ENCODE data around the gene SFXN3.

SFXN3 gene

GRCh38 chr10:101001659-101002035, 29.4 kb upstream of the SFXN3 start:
- FAIRE-seq = no peak
- no peak for DNase-seq (ENCODE audit: insufficient read length)
- no peak for TF ChIP-seq POLR2AphosphoS5 (IDR thresholded peaks at IDR 0.05; ENCODE audit: low read depth, low read length)
- no peak for TF ChIP-seq TAF1 (IDR thresholded peaks at IDR 0.05; ENCODE audit: borderline replicate concordance, low read depth, low read length)
- TF ChIP-seq POLR2A (IDR thresholded peaks at IDR 0.05; ENCODE audit: low read depth, low read length) = no peak

- no peak for TF ChIP-seq TAF1 (IDR thresholded peaks at IDR 0.05; ENCODE audit: borderline replicate concordance, low read depth, low read length)
- no peak for TF ChIP-seq POLR2A (IDR thresholded peaks at IDR 0.05; ENCODE audit: low read depth, low read length)
- TF ChIP-seq POLR2AphosphoS5 (IDR thresholded peaks at IDR 0.05; ENCODE audit: low read depth, low read length) = no peak
- FAIRE-seq = no peak
Measured at GRCh38 chr10:101002456-101002855, 28.6 kb upstream of the SFXN3 start.

GRCh38 chr10:101003639-101004206, 27.3 kb upstream of the SFXN3 start:
- DNase-seq (ENCODE audit: insufficient read length) = no peak
- TF ChIP-seq POLR2AphosphoS5 (IDR thresholded peaks at IDR 0.05; ENCODE audit: low read depth, low read length) (no peak), POLR2A (IDR thresholded peaks at IDR 0.05; ENCODE audit: low read depth, low read length) (no peak), TAF1 (IDR thresholded peaks at IDR 0.05; ENCODE audit: borderline replicate concordance, low read depth, low read length) (no peak)
- FAIRE-seq = no peak

More at GRCh38 chr10:101002456-101002855, 28.6 kb upstream of the SFXN3 start:
- DNase-seq (ENCODE audit: insufficient read length) = no peak

- FAIRE-seq (no peak), DNase-seq (ENCODE audit: insufficient read length) (no peak)
- TF ChIP-seq TAF1 (IDR thresholded peaks at IDR 0.05; ENCODE audit: borderline replicate concordance, low read depth, low read length) = no peak
- no peak for TF ChIP-seq POLR2A (IDR thresholded peaks at IDR 0.05; ENCODE audit: low read depth, low read length)
- TF ChIP-seq POLR2AphosphoS5 (IDR thresholded peaks at IDR 0.05; ENCODE audit: low read depth, low read length) = no peak
Measured at GRCh38 chr10:101005361-101005760, 25.7 kb upstream of the SFXN3 start.

GRCh38 chr10:101005869-101006567, 25.0 kb upstream of the SFXN3 start:
- no peak for DNase-seq (ENCODE audit: insufficient read length)
- no peak for FAIRE-seq
- TF ChIP-seq POLR2AphosphoS5 (IDR thresholded peaks at IDR 0.05; ENCODE audit: low read depth, low read length) (no peak), POLR2A (IDR thresholded peaks at IDR 0.05; ENCODE audit: low read depth, low read length) (no peak), TAF1 (IDR thresholded peaks at IDR 0.05; ENCODE audit: borderline replicate concordance, low read depth, low read length) (no peak)

- FAIRE-seq = no peak
- no peak for DNase-seq (ENCODE audit: insufficient read length)
- TF ChIP-seq POLR2A (IDR thresholded peaks at IDR 0.05; ENCODE audit: low read depth, low read length) (no peak), POLR2AphosphoS5 (IDR thresholded peaks at IDR 0.05; ENCODE audit: low read depth, low read length) (no peak), TAF1 (IDR thresholded peaks at IDR 0.05; ENCODE audit: borderline replicate concordance, low read depth, low read length) (no peak)
Measured at GRCh38 chr10:101006593-101007098, 24.4 kb upstream of the SFXN3 start.

GRCh38 chr10:101007099-101007711, 23.8 kb upstream of the SFXN3 start:
- DNase-seq (ENCODE audit: insufficient read length) (no peak), FAIRE-seq (no peak)
- TF ChIP-seq TAF1 (IDR thresholded peaks at IDR 0.05; ENCODE audit: borderline replicate concordance, low read depth, low read length) (no peak), POLR2A (IDR thresholded peaks at IDR 0.05; ENCODE audit: low read depth, low read length) (no peak), POLR2AphosphoS5 (IDR thresholded peaks at IDR 0.05; ENCODE audit: low read depth, low read length) (no peak)

- DNase-seq (ENCODE audit: insufficient read length) (no peak), FAIRE-seq (no peak)
- TF ChIP-seq POLR2A (IDR thresholded peaks at IDR 0.05; ENCODE audit: low read depth, low read length) = no peak
- TF ChIP-seq POLR2AphosphoS5 (IDR thresholded peaks at IDR 0.05; ENCODE audit: low read depth, low read length) = no peak
- no peak for TF ChIP-seq TAF1 (IDR thresholded peaks at IDR 0.05; ENCODE audit: borderline replicate concordance, low read depth, low read length)
Measured at GRCh38 chr10:101007915-101008822, 22.9 kb upstream of the SFXN3 start.

GRCh38 chr10:101008823-101009423, 22.1 kb upstream of the SFXN3 start:
- FAIRE-seq = no peak
- TF ChIP-seq POLR2A (IDR thresholded peaks at IDR 0.05; ENCODE audit: low read depth, low read length) = no peak
- TF ChIP-seq TAF1 (IDR thresholded peaks at IDR 0.05; ENCODE audit: borderline replicate concordance, low read depth, low read length) = no peak
- TF ChIP-seq POLR2AphosphoS5 (IDR thresholded peaks at IDR 0.05; ENCODE audit: low read depth, low read length) = no peak
- DNase-seq (ENCODE audit: insufficient read length) = no peak

GRCh38 chr10:101010329-101010728, 20.7 kb upstream of the SFXN3 start:
- TF ChIP-seq TAF1 (IDR thresholded peaks at IDR 0.05; ENCODE audit: borderline replicate concordance, low read depth, low read length) = no peak
- no peak for TF ChIP-seq POLR2A (IDR thresholded peaks at IDR 0.05; ENCODE audit: low read depth, low read length)
- no peak for TF ChIP-seq POLR2AphosphoS5 (IDR thresholded peaks at IDR 0.05; ENCODE audit: low read depth, low read length)
- no peak for DNase-seq (ENCODE audit: insufficient read length)

More at GRCh38 chr10:101010329-101010728, 20.7 kb upstream of the SFXN3 start:
- no peak for FAIRE-seq
